ENCODE results near the gene EIF3K. TPM values are rescaled to one million over a fixed set of nuclear protein-coding genes. Genes with fewer than 3 reads are reported as not detected.
"Not testable (repeated sequence)": the region's sequence is repeated elsewhere in the genome, so short reads cannot be mapped to it uniquely, and the experiment has no call there.

The EIF3K gene
- polyA plus RNA-seq, 4 donors, result 257 to 710 (median 626) TPM

GRCh38 chr19:38624822-38625221 lies 5.8 kb downstream of the EIF3K start:
- no peak for DNase-seq
- 86 to 94% (median 86%) methylated on average over 3 of the region's 3 CpGs for WGBS, 3 donors
- no peak overlapping the region for H3K4me3 ChIP-seq (ENCODE audit: low read depth in 1 of 3, low read length in 3 of 3)
- no peak overlapping the region for H3K27ac ChIP-seq (ENCODE audit: low read depth in 1 of 3, low read length in 2 of 3)
- H3K4me1 ChIP-seq (ENCODE audit: control insufficient read depth in 3 of 3, insufficient read depth in 2 of 3, low read depth in 1 of 3, low read length in 2 of 3), result peaks cover 0 to 4% (median 0%) of the 10 kb centered on the region in 3 donors
- FAIRE-seq, result no peak
- peaks cover 13 to 87% (median 21%) of the 10 kb centered on the region in 3 donors for H3K36me3 ChIP-seq (ENCODE audit: control insufficient read depth in 3 of 3, insufficient read depth in 2 of 3, low read depth in 1 of 3, low read length in 3 of 3)
- no peaks in the 10 kb centered on the region for H3K9me3 ChIP-seq (ENCODE audit: control insufficient read depth in 2 of 2, insufficient read depth in 1 of 2, low read depth in 1 of 2, low read length in 1 of 2)
- no peaks in the 10 kb centered on the region for H3K27me3 ChIP-seq (ENCODE audit: control insufficient read depth in 3 of 3, insufficient read depth in 3 of 3, low read length in 3 of 3)

- Histone ChIP-seq H3K4me3 (ENCODE audit: low read depth in 1 of 3, low read length in 3 of 3) (no peak overlapping the region), H3K27me3 (ENCODE audit: control insufficient read depth in 3 of 3, insufficient read depth in 3 of 3, low read length in 3 of 3) (no peaks in the 10 kb centered on the region), H3K36me3 (ENCODE audit: control insufficient read depth in 3 of 3, insufficient read depth in 2 of 3, low read depth in 1 of 3, low read length in 3 of 3) (peaks cover 12 to 84% (median 22%) of the 10 kb centered on the region in 3 donors), H3K27ac (ENCODE audit: low read depth in 1 of 3, low read length in 2 of 3) (no peak overlapping the region), H3K4me1 (ENCODE audit: control insufficient read depth in 3 of 3, insufficient read depth in 2 of 3, low read depth in 1 of 3, low read length in 2 of 3) (no peaks in the 10 kb centered on the region), H3K9me3 (ENCODE audit: control insufficient read depth in 2 of 2, insufficient read depth in 1 of 2, low read depth in 1 of 2, low read length in 1 of 2) (no peaks in the 10 kb centered on the region)
- DNase-seq (no peak), FAIRE-seq (no peak)
- WGBS, 3 donors, result 98 to 100% (median 99%) methylated on average over 4 of the region's 4 CpGs
These were observed 7.4 kb downstream of the EIF3K start for GRCh38 chr19:38626401-38626800.

GRCh38 chr19:38629568-38629967 lies 10.6 kb downstream of the EIF3K start:
- no peak for FAIRE-seq
- Histone ChIP-seq H3K27me3 (ENCODE audit: control insufficient read depth in 3 of 3, insufficient read depth in 3 of 3, low read length in 3 of 3) (no peaks in the 10 kb centered on the region), H3K4me3 (ENCODE audit: low read depth in 1 of 3, low read length in 3 of 3) (no peak overlapping the region), H3K4me1 (ENCODE audit: control insufficient read depth in 3 of 3, insufficient read depth in 2 of 3, low read depth in 1 of 3, low read length in 2 of 3) (peaks cover 0 to 2% (median 0%) of the 10 kb centered on the region in 3 donors), H3K27ac (ENCODE audit: low read depth in 1 of 3, low read length in 2 of 3) (no peak overlapping the region), H3K9me3 (ENCODE audit: control insufficient read depth in 2 of 2, insufficient read depth in 1 of 2, low read depth in 1 of 2, low read length in 1 of 2) (no peaks in the 10 kb centered on the region), H3K36me3 (ENCODE audit: control insufficient read depth in 3 of 3, insufficient read depth in 2 of 3, low read depth in 1 of 3, low read length in 3 of 3) (peaks cover 5 to 84% (median 18%) of the 10 kb centered on the region in 3 donors)
- DNase-seq, result no peak
- WGBS, 3 donors, result 92 to 96% (median 92%) methylated on average over 6 of the region's 6 CpGs

- 70 to 96% (median 89%) methylated on average over 10 to 11 of the region's 11 CpGs for WGBS, 3 donors
- not testable (repeated sequence) for FAIRE-seq; H3K27ac ChIP-seq (ENCODE audit: low read depth in 1 of 3, low read length in 2 of 3)
These were observed 12.3 kb downstream of the EIF3K start for GRCh38 chr19:38631301-38631700.

GRCh38 chr19:38631811-38632475 lies 13.0 kb downstream of the EIF3K start:
- Histone ChIP-seq H3K4me1 (ENCODE audit: control insufficient read depth in 3 of 3, insufficient read depth in 2 of 3, low read depth in 1 of 3, low read length in 2 of 3) (peaks cover 0 to 15% (median 3%) of the 10 kb centered on the region in 3 donors), H3K36me3 (ENCODE audit: control insufficient read depth in 3 of 3, insufficient read depth in 2 of 3, low read depth in 1 of 3, low read length in 3 of 3) (peaks cover 5 to 81% (median 13%) of the 10 kb centered on the region in 3 donors), H3K27ac (ENCODE audit: low read depth in 1 of 3, low read length in 2 of 3) (peak overlapping the region in 1 of 3 donors; percentile 34)
- peak in 1 of 2 donors; percentile 56 for DNase-seq
- not testable (repeated sequence) for H3K27me3 ChIP-seq (ENCODE audit: control insufficient read depth in 3 of 3, insufficient read depth in 3 of 3, low read length in 3 of 3); H3K4me3 ChIP-seq (ENCODE audit: low read depth in 1 of 3, low read length in 3 of 3); H3K9me3 ChIP-seq (ENCODE audit: control insufficient read depth in 2 of 2, insufficient read depth in 1 of 2, low read depth in 1 of 2, low read length in 1 of 2); FAIRE-seq
- WGBS, 3 donors, result 69 to 75% (median 71%) methylated on average over 7 of the region's 7 CpGs

More at GRCh38 chr19:38631301-38631700, 12.3 kb downstream of the EIF3K start:
- H3K9me3 ChIP-seq (ENCODE audit: control insufficient read depth in 2 of 2, insufficient read depth in 1 of 2, low read depth in 1 of 2, low read length in 1 of 2); H3K27me3 ChIP-seq (ENCODE audit: control insufficient read depth in 3 of 3, insufficient read depth in 3 of 3, low read length in 3 of 3); DNase-seq; H3K4me1 ChIP-seq (ENCODE audit: control insufficient read depth in 3 of 3, insufficient read depth in 2 of 3, low read depth in 1 of 3, low read length in 2 of 3); H3K4me3 ChIP-seq (ENCODE audit: low read depth in 1 of 3, low read length in 3 of 3): not testable (repeated sequence)
- H3K36me3 ChIP-seq (ENCODE audit: control insufficient read depth in 3 of 3, insufficient read depth in 2 of 3, low read depth in 1 of 3, low read length in 3 of 3), result peaks cover 5 to 82% (median 15%) of the 10 kb centered on the region in 3 donors

- no peak overlapping the region for H3K27ac ChIP-seq (ENCODE audit: low read depth in 1 of 3, low read length in 2 of 3)
- FAIRE-seq (no peak), DNase-seq (no peak)
- H3K9me3 ChIP-seq (ENCODE audit: control insufficient read depth in 2 of 2, insufficient read depth in 1 of 2, low read depth in 1 of 2, low read length in 1 of 2), result no peaks in the 10 kb centered on the region
- no peaks in the 10 kb centered on the region for H3K27me3 ChIP-seq (ENCODE audit: control insufficient read depth in 3 of 3, insufficient read depth in 3 of 3, low read length in 3 of 3)
- H3K36me3 ChIP-seq (ENCODE audit: control insufficient read depth in 3 of 3, insufficient read depth in 2 of 3, low read depth in 1 of 3, low read length in 3 of 3), result peaks cover 5 to 80% (median 13%) of the 10 kb centered on the region in 3 donors
- peaks cover 0 to 22% (median 3%) of the 10 kb centered on the region in 3 donors for H3K4me1 ChIP-seq (ENCODE audit: control insufficient read depth in 3 of 3, insufficient read depth in 2 of 3, low read depth in 1 of 3, low read length in 2 of 3)
- H3K4me3 ChIP-seq (ENCODE audit: low read depth in 1 of 3, low read length in 3 of 3), result no peak overlapping the region
- WGBS, 3 donors, result 90 to 95% (median 92%) methylated on average over 16 of the region's 16 CpGs
These were observed 13.7 kb downstream of the EIF3K start for GRCh38 chr19:38632476-38633213.

- peak; percentile 68 to 83 for DNase-seq
- peaks cover 5 to 77% (median 10%) of the 10 kb centered on the region in 3 donors for H3K36me3 ChIP-seq (ENCODE audit: control insufficient read depth in 3 of 3, insufficient read depth in 2 of 3, low read depth in 1 of 3, low read length in 3 of 3)
These were observed 15.9 kb downstream of the EIF3K start for GRCh38 chr19:38634757-38635482.

More at GRCh38 chr19:38634757-38635482, 15.9 kb downstream of the EIF3K start:
- H3K4me3 ChIP-seq (ENCODE audit: low read depth in 1 of 3, low read length in 3 of 3), result no peak overlapping the region
- H3K9me3 ChIP-seq (ENCODE audit: control insufficient read depth in 2 of 2, insufficient read depth in 1 of 2, low read depth in 1 of 2, low read length in 1 of 2), result no peaks in the 10 kb centered on the region
- 68 to 69% (median 68%) methylated on average over 17 of the region's 17 CpGs for WGBS, 3 donors
- H3K4me1 ChIP-seq (ENCODE audit: control insufficient read depth in 3 of 3, insufficient read depth in 2 of 3, low read depth in 1 of 3, low read length in 2 of 3), result peaks cover 0 to 25% (median 5%) of the 10 kb centered on the region in 3 donors
- no peak for FAIRE-seq
- peak overlapping the region; percentile 1 to 69 (median 57) for H3K27ac ChIP-seq (ENCODE audit: low read depth in 1 of 3, low read length in 2 of 3)
- no peaks in the 10 kb centered on the region for H3K27me3 ChIP-seq (ENCODE audit: control insufficient read depth in 3 of 3, insufficient read depth in 3 of 3, low read length in 3 of 3)
